Right atrium auricular region (tissue), 2 donors: ENCODE measurements around the gene SEC14L6. TPM values are rescaled to one million over a fixed set of nuclear protein-coding genes. Genes with fewer than 3 reads are reported as not detected.

Experiments
- DNase-seq: peaks from one replicate; pipeline ENCODE4 v3.0.0-alpha.2; 2019; ENCODE audit warnings: low spot score
- H3K27ac ChIP-seq, 2 donors: fragments of 200-600 bp; sonication (generic); 1 replicate in 1 of 2; 2 replicates in 1 of 2; pipeline ENCODE4 v1.5.1; 2016 to 2019
- H3K27me3 ChIP-seq, 2 donors: fragments of 200-600 bp; sonication (generic); one replicate each; pipeline versions ENCODE4 v1.5.1 to v1.6.0; 2017 to 2019
- H3K36me3 ChIP-seq: fragments of 200-600 bp; sonication (generic); one replicate; pipeline ENCODE4 v1.5.1; 2016
- H3K4me1 ChIP-seq, 2 donors: fragments of 200-600 bp; sonication (generic); one replicate each; pipeline versions ENCODE4 v1.5.1 to v1.6.0; 2017 to 2019
- H3K4me3 ChIP-seq, 2 donors: fragments of 200-600 bp; sonication (generic); 1 replicate in 1 of 2; 2 replicates in 1 of 2; pipeline ENCODE4 v1.5.1; 2017 to 2019; ENCODE audit warnings: mild to moderate bottlenecking in 1 of 2, moderate library complexity in 1 of 2
- H3K9me3 ChIP-seq, 2 donors: fragments of 200-600 bp; sonication (generic); one replicate each; pipeline ENCODE4 v1.5.1; 2019
- total RNA-seq, 2 donors: library from RNA; depleted of rRNA; stranded (reverse); fragments of >200 nt; gene quantifications; one replicate each; pipeline ENCODE4 v1.1.0, GENCODE V29; 2016
- TF ChIP-seq, protein P1 (sequence below), 2 donors: fragments of 200-600 bp; sonication (generic); IDR thresholded peaks; one replicate each; pipeline ENCODE4 v1.5.1; 2019; ENCODE audit warnings: antibody characterized with exemption in 2 of 2

The SEC14L6 gene
- total RNA-seq, 2 donors from 2014 or later: 0.11 to 1.1 TPM

DNA sequence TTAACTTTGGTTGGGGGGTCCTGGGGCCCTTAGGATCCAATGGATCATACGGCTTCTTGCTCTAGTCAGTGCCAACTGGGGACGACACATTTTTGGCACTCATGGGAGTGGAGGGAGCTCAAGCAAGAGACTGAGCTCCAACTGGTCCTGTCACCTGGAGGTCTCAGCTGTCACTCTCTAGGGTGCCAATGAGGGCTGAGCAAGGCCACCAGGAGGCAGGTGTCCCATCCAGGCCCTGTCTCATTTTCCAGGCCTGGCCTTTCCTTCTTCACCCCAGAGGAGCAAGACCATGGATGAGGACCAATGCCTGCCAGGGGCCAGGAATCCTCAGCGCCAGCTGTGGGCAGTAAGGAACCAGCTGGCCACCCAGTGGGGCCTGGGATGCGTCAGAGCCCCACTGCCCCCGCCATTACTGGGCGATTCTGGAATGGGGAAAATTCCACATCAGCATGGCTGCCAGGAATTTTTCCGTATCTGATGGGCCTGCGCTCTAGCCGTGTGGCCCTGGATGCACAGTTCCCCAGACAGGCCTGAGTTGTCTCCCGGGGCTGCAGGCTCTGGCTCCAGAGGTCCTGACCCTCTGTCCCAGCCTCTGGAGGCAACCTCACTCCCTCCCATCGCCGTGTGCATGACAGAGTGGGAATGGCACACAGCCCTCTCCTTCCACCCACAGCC lies 28.6 kb upstream of the SEC14L6 start:
- peaks cover 44% of the 10 kb centered on the region for H3K36me3 ChIP-seq
- peak overlapping the region in 1 of 2 donors; percentile 38 for H3K4me3 ChIP-seq
- no peaks in the 10 kb centered on the region for H3K9me3 ChIP-seq
- peak overlapping the region in 1 of 2 donors; percentile 29 for H3K27ac ChIP-seq
- no peaks in the 10 kb centered on the region for H3K27me3 ChIP-seq
- TF ChIP-seq, protein P1, sequence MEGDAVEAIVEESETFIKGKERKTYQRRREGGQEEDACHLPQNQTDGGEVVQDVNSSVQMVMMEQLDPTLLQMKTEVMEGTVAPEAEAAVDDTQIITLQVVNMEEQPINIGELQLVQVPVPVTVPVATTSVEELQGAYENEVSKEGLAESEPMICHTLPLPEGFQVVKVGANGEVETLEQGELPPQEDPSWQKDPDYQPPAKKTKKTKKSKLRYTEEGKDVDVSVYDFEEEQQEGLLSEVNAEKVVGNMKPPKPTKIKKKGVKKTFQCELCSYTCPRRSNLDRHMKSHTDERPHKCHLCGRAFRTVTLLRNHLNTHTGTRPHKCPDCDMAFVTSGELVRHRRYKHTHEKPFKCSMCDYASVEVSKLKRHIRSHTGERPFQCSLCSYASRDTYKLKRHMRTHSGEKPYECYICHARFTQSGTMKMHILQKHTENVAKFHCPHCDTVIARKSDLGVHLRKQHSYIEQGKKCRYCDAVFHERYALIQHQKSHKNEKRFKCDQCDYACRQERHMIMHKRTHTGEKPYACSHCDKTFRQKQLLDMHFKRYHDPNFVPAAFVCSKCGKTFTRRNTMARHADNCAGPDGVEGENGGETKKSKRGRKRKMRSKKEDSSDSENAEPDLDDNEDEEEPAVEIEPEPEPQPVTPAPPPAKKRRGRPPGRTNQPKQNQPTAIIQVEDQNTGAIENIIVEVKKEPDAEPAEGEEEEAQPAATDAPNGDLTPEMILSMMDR (IDR thresholded peaks at IDR 0.05): no peak
- DNase-seq: peak; percentile 60
- peaks cover 0 to 25% of the 10 kb centered on the region in 2 donors for H3K4me1 ChIP-seq

- Histone ChIP-seq H3K27ac (no peak within 1 kb of the TSS), H3K4me3 (peak within 1 kb of the TSS in 1 of 2 donors; percentile 38), H3K27me3 (no peaks in the 10 kb centered on the region), H3K9me3 (no peaks in the 10 kb centered on the region), H3K4me1 (peaks cover 0 to 25% of the 10 kb centered on the region in 2 donors), H3K36me3 (peaks cover 36% of the 10 kb centered on the region)
- TF ChIP-seq, protein P1 (IDR thresholded peaks at IDR 0.05): no peak
- no peak for DNase-seq
These were observed 27.8 kb upstream of the SEC14L6 start, which contains the start of gene GAL3ST1 for GRCh38 chr22:30574095-30574981. TSS of gene GAL3ST1 (minus strand) at chr22:30574665. CDS start at chr22:30557392, 17,273 bp downstream.

DNA sequence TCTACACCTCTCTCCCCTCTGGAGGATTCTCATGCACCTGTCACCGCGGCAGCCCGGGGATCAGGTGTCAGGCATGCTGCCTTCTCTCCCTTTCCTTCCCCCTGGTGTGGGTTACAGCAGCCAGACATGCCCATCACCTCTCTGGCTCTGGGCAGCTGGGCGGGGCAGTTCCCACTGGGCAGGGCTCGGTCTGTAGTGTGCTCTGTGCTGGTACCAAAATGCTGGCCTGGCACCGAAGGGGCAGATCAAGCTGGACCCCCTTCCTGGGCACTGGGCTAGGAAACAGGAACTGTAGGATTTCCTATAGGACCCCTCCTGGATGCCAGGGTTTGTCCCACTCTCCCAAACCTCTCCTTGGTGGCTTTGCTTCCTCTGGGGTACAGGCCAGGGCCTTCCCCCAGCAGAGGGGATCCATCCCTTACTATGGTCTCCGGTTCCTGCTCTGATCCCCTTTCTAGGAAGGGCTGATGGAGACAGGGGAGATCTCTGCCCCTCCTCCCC lies 27.1 kb upstream of the SEC14L6 start:
- Histone ChIP-seq H3K27ac (no peak overlapping the region), H3K27me3 (no peaks in the 10 kb centered on the region), H3K4me1 (peaks cover 0 to 25% of the 10 kb centered on the region in 2 donors), H3K9me3 (no peaks in the 10 kb centered on the region), H3K36me3 (peaks cover 29% of the 10 kb centered on the region), H3K4me3 (no peak overlapping the region)
- DNase-seq: no peak
- TF ChIP-seq, protein P1 (IDR thresholded peaks at IDR 0.05): no peak

DNA sequence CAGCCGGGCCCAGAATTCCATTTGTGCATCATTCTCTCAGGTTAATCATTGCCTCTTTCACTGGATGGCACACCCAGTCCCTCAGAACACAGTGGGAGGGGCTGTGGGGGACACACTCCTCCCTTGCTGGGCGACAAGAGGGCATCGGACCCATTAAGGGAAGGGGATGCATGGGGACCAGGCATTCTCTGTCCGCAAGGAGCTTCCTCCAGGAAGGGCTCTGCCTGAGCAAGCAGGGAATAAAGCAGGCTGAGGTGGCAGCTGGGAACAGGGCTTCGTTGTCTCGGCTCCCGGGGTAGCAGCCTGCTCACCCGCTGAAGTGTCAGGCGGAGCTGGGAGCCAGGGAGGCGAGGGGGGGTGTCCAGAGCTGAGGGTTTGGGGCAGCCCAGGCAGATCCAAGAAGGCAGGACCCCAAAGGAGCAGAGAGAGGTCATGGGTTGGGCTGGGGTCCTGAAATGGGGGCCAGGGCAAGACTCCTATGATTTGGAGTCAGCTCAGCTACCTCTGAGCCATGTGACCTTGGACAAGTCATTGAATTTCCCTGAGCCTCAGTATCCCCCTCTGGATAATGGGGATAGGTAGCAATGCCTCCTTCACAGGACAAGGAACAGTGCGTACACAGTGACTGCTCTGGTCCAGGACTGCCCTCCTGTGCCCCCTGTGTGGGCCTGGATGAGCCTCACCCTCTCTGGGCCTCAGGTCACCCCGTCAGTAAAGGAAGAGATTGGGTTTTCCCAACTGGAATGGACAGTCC lies 26.5 kb upstream of the SEC14L6 start:
- H3K27ac ChIP-seq: no peak overlapping the region
- DNase-seq: no peak
- TF ChIP-seq, protein P1 (IDR thresholded peaks at IDR 0.05): no peak
- H3K9me3 ChIP-seq: no peaks in the 10 kb centered on the region
- H3K4me3 ChIP-seq: no peak overlapping the region
- H3K4me1 ChIP-seq: peaks cover 0 to 25% of the 10 kb centered on the region in 2 donors
- H3K27me3 ChIP-seq: no peaks in the 10 kb centered on the region
- peaks cover 23% of the 10 kb centered on the region for H3K36me3 ChIP-seq

DNA sequence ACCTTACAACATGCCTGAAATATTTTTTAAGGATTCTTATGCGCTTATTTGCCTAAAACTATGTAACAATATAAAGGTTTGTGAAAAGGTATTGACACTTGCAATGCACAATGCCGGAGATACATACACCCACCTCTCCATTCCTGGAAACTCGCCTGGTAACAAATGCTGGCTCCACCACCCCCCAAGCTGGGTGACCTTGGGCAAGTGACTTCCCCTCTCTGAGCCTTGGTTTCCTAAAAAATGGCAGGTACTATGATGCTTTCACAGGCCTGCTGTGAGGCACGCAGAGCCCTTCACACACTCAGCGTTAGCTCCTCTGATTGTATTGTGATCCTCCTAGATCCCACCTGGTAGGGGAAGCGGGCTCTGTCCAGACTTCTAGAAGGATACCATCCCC lies 25.7 kb upstream of the SEC14L6 start:
- Histone ChIP-seq H3K27ac (no peak overlapping the region), H3K9me3 (no peaks in the 10 kb centered on the region), H3K4me3 (no peak overlapping the region), H3K4me1 (peaks cover 0 to 25% of the 10 kb centered on the region in 2 donors), H3K36me3 (peaks cover 16% of the 10 kb centered on the region), H3K27me3 (no peaks in the 10 kb centered on the region)
- TF ChIP-seq, protein P1 (IDR thresholded peaks at IDR 0.05): no peak
- no peak for DNase-seq
